GDM1 (cell line): ENCODE data around the gene GRID1.

ENCODE experiments used
- DNase-seq: peaks from one replicate; lab custom pipeline; 2025; lab: John Stamatoyannopoulos, UW

The GRID1 gene

DNA sequence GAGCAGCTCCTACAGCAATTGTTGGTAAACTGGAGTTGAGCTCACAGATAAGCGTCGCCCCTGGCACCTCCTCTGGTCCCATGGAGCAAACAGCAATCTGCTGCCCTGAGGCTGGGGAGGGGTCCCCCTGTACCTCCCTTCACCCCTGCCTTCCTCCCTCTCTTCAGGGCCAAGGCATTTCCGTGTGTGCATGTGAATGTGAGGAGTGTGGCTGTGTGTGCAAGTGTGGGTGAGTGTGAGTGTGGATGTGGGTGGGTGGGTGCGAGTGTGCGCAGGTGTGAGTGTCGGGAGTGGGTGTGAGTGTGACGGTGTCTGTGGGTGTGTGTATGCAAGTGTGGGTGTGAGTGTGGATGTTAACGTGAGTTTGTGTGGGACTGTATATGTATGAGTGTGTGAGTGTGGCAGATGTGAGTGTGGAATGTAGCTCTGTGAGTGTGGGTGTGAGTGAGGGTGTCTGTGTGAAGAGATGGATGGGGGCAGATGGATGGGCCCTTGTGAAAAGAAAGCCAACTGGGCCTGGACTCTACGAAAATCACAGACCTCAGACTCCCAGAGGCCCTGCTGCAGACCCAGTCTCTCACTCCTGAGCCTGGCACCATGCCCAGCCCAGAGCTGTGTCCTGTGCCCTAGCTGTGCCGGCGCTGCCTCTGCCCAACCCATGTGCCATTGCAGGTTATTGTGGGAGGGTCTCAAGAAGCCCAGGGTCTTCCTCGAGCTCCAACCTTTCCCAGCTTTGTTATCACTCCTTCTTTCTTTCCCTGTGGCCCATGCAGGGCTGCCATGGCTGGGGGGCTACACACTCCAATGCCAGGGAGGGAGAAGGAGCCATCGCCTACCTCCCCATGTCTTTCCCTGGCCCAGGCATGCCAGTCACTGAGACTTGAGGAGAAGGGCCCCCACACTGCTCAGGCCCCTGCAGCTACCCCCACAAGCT, 73.9 kb downstream of the GRID1 start:
- DNase-seq: no peak

DNA sequence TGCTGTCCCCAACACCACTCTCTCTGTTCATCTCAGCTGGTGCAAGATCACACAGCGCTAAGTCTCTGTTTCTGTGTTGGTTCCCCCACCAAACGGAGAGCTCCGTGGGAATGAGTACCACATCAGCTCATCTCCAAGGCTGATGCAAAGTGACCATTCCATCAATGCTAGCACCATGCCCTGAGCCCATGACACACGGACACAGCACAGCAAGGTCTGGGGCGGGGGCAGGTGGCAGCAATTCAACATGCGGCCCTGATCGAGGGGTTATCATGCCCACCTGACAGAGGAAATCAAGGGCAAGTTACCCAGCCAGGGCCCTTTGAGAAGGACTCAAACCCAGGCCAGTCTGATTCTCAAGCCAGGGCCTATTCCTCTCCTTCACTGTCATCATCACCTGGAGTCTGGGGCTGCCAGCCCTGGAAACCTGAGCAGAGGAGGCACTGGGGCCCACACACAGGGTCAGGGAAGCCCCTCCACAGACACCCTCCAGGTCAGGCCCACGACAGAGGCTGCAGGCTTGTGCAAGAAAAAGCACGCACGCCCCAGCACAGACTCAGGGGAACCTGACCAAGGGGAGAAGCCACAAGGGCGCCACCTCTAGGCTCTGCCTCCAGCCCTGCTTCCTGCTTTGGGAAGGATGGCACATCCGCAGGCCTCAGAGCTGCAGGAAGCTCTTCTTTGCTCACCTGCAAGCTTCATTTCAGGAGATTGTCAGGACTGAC, 74.8 kb downstream of the GRID1 start:
- DNase-seq: no peak

DNA sequence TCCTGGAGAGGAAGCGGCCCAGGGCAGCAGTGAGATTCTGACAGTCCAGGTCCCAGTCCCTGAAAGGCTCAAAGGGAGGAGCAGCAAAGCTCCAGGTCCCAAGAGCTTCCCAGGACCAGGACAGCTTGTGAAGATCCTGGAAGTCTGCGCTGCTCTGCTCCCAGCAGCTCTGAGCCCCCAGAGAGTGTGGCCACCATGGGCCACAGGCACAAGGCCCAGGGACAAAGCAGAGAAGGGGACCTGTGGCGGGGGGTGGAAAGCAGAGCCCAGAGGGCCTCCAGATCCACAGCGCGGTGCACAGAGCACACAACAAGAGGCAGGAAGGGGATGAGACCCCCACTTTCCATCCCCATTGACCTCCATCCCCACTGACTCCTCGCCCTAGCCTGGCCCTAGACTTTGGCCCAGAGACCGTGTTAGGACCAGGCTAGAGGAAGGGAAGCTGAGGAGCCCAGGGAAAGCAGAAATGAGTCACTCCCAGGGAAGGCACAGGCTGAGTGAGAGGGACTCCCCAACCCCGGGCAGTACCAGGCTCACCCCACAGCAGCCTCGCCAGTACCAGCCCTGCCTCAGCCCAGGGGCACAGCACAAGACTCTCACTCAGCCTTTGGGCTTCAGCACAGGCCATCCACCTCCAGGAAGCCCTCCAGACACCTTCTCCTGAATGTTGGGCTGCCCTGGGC, 75.5 kb downstream of the GRID1 start:
- DNase-seq: no peak

DNA sequence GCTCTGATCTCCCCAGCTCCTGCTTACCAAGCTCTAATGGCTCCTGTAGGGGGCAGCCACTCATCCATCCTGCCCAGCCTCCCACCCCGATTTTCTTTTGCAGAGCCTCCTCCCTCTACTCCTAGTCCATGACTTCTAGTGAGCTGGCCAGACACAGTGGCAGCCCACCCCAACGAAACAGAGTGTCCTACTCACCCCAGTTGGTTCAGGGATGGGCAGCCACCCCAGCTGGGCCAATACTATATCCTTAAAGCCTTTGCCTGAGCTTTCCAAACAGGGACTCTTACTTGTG, 77.1 kb downstream of the GRID1 start:
- no peak for DNase-seq

DNA sequence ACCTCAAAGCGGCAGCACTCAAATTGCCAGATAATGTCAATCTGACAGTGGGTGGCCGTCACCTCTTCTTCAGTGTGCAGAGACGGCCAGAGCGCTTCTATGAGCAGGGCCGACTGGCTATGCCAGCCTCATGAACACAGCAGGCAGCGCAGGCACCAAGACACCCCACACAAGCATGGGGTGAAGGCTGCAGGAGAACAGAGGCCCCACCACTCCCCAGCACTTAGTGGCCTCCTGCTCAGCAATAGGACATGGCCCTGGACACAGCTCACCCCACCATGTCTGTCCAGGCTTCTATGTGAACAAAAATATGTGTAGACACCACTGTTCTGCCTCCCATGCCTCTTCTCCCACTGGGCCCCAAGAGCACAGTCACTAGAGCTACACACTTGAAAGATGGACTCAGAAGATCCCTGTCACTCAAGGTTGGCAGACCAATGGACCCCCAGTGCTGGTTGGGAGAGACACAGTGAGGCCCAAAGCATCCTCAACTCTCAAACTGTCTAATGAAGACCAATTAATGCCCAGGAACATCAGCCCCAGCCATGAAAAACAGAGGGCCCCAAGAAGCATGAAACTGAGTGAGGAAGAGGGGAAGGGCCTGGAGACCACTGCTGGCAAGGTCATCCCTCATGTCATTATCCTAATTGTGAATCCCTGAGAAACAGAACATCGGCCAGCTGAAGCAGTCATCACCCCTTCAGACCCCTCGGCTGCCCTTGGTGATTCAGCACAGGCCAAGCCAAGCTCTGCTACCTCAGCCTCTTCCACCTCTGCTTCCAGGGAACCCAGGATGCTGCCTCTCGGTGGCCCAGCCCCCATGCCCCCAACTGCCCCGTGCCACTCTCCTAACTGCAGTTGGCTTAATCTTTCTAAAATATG, 77.7 kb downstream of the GRID1 start:
- DNase-seq: no peak

DNA sequence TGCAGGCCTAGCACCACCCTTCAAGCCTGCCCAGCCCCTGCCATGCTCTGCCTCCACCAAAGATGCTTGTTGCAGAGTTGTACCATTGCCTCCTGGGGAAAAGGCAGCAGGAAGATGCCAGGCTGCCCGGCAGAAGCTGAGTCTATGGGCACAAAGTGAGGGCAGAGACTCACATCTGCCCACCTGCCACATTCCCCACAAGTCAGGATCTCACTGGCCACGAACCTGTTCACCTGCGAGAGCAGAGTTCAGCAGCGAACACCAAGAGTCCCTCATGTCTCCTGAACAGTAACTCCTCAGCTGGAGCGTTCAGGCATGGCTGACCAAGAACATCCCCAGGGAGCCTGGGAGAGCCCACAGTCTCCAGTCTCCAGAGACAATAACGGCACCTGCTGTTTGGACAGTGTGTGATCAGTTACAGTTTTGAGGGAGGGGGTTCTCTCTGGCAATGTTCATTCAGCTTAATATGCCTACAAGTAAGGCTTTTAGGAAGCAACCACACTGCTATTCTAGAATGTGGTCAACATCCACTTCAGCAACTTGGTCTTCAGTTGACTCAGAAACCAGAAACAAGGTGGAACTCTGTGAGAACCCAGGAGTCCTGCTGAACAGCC, 78.5 kb downstream of the GRID1 start:
- no peak for DNase-seq

DNA sequence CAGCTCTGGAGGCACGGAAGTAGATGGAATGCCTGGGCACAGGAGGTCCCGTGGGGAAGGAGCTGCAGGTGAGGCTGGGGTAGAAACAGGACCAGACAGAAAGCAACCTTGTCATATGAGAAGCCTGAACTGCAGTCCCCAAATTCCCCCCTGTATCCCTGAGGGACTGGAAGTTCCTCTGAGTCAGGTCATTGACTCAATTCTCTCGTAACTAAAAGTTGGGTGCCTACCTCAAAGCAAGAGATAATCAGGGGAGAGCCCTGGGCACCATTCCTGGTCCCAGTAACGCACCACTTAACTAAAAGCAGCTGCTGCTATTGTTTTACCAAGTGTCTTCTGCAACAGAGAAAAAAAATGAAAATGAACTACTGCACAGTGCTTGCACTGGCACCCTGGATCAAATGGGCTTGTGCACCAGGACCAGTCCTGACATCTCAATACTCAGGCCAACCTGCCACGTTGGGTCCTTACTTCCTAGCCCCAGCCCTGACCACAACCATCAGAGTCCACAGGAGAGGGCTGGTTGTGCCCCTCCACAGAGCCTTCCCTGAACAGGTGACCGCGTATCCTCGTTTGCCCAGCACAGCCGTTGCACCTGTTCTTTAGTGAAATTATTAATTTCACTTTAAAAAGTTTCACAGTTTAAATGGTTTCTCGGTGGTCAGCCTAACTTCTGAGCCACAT, 79.3 kb downstream of the GRID1 start:
- no peak for DNase-seq

DNA sequence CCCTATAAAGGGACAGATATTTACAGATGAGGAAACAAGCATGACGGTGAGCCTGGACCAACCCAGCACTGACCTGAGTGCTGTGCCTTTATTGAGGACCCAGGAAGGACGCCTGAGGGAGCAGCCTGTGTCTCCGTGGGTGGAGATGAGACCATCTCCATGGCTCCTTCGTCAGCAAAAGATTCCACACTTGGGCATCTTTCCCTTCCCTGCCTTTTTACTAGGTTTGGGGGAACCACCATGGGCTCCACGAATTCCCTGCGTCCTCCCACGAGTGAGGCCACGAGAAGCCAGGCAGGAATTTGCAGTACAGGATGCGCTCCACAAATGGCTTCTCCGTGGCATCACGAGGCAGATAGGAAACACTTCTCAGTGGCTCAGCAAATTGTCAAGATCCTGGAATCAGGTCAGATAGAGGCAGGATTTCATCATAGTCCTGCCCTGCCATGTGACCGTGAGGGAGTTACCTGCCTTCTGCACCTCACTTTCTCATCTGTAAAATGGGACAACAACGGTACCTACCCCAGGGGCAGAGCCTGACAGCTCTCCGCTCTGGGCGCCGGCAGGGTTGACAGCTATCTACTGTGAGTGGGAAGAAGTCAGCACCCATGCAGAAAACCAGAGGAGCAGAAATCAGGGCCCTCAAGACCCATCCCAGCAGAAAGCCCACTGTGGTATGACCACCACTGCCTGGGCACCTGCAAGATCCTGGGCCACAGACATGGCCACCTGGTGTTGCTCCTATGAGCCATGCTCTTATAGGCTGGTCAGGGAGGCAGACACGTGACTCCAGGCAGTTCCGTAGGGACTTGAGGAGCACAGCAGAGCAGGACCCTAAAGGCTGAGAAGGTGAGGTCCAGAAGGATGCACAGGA, 80.1 kb downstream of the GRID1 start:
- no peak for DNase-seq

DNA sequence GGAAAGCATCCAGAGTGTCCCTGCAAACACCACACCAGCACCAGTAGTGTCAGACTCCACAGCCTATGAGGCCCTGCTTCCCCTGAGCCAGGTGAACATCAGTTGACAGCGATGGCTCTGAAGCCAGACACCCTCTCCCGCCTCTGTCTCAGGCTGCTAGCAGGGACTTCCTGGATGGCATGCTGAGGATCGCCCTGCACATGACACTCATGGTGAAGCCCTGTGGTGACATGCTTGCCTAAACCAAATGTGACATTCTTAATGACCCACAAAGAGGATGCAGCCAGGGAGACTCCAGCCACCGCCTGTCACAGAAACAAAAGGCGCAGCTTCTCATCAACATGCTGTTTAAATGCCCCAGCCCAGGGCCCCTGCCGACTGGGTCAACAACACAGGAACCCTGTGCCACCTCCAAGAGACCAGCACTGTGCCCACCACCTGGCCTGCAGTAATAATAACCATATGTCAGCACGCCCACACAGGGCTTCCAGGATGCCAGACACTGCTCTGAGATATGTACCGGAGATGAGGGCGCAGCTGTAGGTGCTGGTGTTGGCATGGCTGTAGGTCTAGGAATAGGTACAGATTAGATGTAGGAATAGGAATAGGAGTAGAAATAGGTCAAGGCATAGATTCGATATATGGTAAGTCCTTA, 81.3 kb downstream of the GRID1 start:
- DNase-seq: no peak

DNA sequence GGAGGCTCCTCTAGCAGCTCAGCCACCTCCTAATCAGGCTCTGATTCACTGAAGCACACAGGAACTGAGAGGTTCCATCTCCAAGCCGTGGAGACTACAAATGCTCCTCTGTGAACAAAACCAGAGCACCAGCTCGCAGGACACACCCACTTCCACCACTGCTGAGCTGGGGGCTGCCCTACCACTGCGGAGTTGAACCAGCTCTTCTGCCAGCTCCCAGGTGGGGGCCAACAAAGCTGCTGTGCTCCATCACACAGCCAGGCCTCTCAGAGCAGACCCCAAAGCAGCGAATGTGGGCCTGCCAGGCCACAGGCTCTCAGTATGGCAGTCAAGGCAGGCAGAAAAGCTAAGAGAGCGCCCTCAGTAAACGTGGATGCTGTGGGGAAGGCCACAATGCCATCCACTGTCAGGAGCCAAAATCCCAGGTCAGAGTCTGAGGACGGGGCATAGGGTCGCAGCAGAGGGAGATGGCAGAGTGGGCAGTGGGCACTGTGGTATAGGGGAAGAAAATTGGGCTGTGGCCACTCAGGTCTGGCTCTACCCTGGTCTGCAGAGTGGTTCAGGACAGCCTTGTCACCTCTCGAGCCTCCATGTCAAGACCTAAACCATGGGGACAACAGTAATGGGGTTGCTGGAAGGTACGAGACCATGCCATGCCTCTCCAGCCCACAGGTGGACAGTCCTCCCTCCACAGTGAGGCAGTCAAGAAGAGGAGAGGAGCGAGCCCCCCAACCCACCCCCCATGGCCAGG, 82.1 kb downstream of the GRID1 start:
- DNase-seq: no peak

DNA sequence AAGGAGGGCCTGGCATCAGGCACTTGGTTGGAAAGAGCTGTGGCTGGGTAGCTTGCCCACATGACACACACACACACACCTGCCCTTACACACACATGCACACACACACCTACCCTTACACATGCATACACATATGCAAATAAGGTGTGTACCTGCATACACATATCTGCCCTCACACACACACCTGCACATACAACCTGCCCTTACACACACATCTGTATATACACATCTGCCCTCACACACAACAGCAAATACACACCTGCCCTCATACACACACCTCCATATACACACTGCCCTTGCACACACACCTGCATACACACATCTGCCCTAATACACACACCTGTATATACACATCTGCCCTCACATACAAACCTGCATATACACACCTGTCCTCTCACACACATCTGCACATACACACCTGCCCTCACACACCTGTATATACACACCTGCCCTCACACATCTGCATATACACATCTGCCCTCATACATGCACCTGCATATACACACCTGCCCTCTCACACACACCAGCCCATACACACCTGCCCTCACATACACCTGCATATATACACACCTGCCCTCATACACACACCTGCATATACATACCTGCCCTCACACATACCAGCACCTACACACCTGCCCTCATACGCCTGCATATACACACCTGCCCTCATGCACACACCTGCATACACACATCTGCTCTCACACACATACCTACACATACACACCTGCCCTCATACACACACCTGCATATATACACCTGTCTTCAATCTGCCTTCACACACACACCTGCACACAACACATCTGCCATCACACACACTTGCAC, 82.9 kb downstream of the GRID1 start:
- DNase-seq: no peak

DNA sequence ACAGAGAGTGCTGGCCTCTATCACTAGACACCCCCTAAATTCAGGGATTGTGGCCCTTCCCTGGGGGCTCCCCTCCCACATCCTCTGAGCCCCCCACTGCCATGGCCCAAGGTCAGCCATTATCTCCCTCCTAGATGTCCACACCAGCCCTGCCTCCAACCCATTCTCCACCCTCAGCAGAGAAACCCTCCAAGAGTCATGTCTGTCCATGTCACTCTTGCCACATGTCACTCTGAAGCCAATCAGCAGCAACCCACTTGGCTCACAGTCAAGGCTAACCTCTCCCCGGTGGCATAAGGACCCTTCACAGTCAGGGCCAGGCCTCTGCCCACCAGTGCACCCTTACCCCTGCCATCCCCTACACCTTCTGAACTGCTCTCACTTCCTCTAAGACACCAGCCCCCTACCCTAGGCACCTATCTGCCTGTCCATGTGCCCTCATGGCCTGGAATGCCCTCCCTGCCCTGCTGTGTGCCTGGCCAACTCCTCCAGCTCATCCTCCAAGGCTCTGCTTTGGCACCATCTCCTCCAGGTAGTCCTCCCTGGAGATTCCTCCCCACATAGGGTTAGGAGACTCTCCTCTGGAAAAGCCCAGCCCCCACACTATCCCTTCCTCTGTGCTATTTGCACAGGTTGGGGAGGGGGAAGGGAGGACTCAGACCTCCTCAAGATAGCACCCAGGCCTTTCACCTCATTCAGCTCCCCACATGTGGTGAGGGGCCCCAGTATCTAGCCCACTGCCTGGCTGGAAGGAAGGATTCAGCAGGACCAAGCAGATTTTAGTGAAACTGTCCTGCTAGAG, 83.7 kb downstream of the GRID1 start:
- no peak for DNase-seq

DNA sequence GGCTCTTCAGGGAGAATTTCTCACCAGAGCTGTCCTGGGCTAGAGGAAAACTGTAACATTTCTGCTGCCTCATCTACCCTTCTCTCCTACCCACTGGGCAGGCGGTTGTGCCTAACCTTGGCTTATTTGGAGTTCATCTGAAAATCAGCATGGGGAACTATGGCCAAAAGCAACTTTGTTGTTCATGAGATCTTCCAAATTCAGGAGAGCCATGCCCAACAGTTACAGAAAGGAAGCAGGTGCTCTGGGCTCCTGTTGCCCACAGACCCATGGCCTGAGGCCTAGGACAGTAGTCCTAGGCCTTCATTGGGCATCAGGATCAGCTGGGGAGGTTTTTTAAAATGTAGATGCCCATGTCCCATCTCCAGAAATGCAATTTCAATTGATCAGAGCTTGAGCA, 85.2 kb downstream of the GRID1 start:
- DNase-seq: no peak

DNA sequence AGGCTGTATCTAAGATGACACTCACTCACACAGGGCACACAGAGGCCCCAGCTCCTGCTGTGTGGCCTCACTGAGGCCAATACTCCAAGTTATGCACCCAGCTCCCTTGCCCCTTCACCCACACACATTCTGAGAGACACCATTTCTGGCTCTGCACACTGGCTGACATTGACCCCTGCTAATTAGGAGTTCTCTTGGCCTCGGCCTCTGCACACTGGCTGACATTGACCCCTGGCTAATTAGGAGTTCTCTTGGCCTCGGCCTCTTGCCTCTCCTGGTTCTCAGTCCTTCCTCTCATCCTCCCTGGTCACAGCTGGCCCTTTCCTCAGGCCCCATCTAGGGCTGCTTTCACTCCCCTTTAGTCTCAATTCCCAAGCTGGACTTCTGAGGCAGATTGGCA, 97.3 kb downstream of the GRID1 start:
- DNase-seq: no peak

DNA sequence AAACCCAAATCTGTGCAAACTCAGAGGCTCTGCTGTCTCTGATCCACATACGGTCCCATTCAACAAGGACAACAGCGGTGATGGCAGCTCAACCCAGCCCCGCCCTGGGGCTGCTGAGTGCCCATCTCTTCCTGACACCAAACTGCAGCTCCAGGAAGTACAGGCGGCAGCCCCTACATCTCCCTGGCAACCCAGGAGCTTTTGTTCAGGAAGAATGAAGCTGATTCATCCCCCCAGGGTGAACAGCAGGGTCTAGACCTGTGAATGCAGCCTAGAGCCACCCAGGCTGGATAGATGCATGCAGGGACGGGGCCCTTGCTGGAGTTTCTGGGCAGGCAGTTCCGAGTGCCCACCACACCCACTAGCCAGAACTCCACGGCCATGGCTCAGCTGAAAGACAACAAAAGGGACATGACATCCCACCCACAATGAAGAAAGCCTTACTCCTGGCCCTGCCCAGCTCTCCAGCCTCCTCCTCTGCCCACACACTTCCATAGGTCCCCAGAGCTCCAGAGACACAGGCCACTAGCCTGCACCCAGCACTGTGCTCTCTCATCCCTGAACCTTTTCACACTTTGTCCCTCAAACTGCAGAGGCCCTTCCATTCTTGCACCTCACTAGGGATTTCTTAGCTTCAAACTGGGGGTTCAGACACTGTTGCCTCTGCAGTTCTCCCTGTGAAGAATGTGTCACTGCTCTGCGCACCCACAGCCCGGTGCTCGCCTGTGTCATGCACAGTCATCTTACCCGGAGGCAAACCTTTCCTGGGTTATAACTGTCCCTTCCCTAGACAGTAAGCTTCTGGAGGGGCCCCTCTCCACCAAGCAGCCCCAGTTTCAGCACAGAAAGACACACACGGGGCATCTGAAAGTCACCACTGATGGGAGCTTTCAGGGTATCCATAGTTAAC, 99.1 kb downstream of the GRID1 start:
- DNase-seq: no peak
